Measurements from ENCODE around the gene B3GALNT2. TPM values are rescaled to one million over a fixed set of nuclear protein-coding genes. Genes with fewer than 3 reads are reported as not detected.
A peak's percentile ranks its signal among the peaks of the same experiment; 100 is the strongest.

The B3GALNT2 gene
- total RNA-seq, 4 donors from 2014 or later = 21.7 to 46.2 (median 26.1) TPM

DNA sequence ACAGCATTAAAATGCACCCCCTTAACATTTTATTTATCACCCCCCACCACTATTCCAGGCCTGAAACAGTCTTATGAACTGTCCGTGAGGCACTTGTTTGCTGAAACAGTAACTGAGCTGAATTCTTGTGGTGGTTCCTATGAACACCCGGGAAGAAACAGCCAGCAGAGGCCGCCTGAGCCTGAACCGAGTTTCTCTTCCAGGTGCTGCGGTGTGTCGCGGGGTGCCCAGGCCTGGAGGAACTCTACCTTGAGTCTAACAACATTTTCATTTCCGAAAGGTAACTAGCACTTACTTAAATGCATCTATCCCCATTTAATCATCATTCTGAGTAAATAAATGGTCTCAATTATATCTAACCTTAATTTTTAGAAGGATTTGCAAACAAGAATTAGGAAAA, 70.3 kb downstream of the B3GALNT2 start:
- H3K4me3 ChIP-seq (ENCODE audit: low read depth, poor library complexity, severe bottlenecking) = no peak overlapping the region
- intact Hi-C loops (cut with DNase I; ENCODE audit: low total_unique reads) = no loop called here
- TF ChIP-seq POLR2A (IDR thresholded peaks at IDR 0.05) = no peak
- TF ChIP-seq, protein P1, sequence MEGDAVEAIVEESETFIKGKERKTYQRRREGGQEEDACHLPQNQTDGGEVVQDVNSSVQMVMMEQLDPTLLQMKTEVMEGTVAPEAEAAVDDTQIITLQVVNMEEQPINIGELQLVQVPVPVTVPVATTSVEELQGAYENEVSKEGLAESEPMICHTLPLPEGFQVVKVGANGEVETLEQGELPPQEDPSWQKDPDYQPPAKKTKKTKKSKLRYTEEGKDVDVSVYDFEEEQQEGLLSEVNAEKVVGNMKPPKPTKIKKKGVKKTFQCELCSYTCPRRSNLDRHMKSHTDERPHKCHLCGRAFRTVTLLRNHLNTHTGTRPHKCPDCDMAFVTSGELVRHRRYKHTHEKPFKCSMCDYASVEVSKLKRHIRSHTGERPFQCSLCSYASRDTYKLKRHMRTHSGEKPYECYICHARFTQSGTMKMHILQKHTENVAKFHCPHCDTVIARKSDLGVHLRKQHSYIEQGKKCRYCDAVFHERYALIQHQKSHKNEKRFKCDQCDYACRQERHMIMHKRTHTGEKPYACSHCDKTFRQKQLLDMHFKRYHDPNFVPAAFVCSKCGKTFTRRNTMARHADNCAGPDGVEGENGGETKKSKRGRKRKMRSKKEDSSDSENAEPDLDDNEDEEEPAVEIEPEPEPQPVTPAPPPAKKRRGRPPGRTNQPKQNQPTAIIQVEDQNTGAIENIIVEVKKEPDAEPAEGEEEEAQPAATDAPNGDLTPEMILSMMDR (IDR thresholded peaks at IDR 0.05) = no peak
- DNase-seq (ENCODE audit: low spot score in 2 of 2) = no peak
- 91 to 93% methylated on average over 8 of the region's 8 CpGs for WGBS, 2 donors

DNA sequence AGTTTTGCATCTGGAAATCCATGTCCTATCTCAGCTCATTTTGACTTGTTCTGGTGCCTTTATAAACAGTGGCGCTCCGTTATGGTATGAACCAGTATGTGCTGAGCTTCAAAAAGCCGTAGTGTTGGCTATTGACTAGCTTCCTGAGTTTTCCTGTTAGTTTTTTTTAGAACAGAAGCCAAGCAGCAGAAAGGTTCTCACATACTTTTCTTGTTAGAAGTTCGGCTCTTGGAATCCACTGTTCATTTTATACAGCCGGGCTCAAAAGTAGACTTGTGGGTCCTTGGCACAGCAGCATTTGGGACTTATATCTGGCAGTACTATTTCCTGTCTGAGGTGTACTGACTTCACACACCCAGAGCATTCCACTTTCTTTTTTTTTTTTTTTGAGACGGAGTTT, 73.3 kb downstream of the B3GALNT2 start:
- no peak overlapping the region for H3K4me3 ChIP-seq (ENCODE audit: low read depth, poor library complexity, severe bottlenecking)
- intact Hi-C loops (cut with DNase I; ENCODE audit: low total_unique reads) = no loop called here
- TF ChIP-seq POLR2A (IDR thresholded peaks at IDR 0.05) = no peak
- TF ChIP-seq, protein P1 (IDR thresholded peaks at IDR 0.05) = no peak
- WGBS, 2 donors = 86 to 91% methylated on average over 6 of the region's 6 CpGs
- peak in 1 of 2 donors; percentile 20 for DNase-seq (ENCODE audit: low spot score in 2 of 2)

DNA sequence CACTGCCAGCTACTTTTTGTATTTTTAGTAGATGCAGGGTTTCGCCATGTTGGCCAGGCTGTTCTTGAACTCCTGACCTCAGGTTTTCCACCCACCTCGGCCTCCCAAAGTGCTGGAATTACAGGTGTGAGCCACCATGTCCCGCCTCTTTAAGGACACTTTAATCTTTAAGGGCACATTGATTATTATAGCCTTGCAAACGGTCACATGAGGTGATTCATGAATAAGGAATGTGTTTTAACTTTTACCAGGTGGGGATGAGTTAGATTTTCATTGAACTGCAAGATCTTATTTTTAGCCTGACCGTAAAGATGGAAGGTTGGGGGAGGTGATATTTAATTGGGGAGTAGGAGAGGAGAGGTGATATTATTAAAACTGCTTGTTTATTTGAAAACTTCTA, 75.1 kb downstream of the B3GALNT2 start:
- 75 to 79% methylated on average over 5 of the region's 5 CpGs for WGBS, 2 donors
- TF ChIP-seq, protein P1 (IDR thresholded peaks at IDR 0.05) = no peak
- TF ChIP-seq POLR2A (IDR thresholded peaks at IDR 0.05) = no peak
- DNase-seq (ENCODE audit: low spot score in 2 of 2) = no peak
- H3K4me3 ChIP-seq (ENCODE audit: low read depth, poor library complexity, severe bottlenecking) = no peak overlapping the region
- intact Hi-C loops (cut with DNase I; ENCODE audit: low total_unique reads) = no loop called here

DNA sequence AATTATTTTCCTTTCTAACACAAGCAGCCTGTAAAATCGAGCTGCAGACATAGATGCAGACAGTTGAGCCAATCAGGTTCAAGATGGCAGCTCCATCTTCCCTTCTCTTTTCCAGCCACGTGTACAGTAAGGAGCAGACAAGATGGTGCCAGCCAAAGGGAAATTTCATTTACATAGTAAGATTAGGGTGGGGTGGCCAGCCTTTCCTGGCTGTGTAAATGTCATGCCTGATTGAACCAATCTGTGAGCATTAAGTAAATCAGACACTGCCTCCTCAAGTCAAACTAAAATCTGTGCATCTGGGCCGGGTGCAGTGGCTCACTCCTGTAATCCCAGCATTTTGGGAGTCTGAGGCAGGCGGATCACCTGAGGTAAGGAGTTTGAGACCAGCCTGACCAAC, 76.8 kb downstream of the B3GALNT2 start:
- intact Hi-C loops (cut with DNase I; ENCODE audit: low total_unique reads) = no loop called here
- 63 to 72% methylated on average over 4 of the region's 4 CpGs for WGBS, 2 donors
- no peak for TF ChIP-seq POLR2A (IDR thresholded peaks at IDR 0.05)
- TF ChIP-seq, protein P1 (IDR thresholded peaks at IDR 0.05) = no peak
- H3K4me3 ChIP-seq (ENCODE audit: low read depth, poor library complexity, severe bottlenecking) = no peak overlapping the region
- DNase-seq (ENCODE audit: low spot score in 2 of 2) = peak in 1 of 2 donors; percentile 62

DNA sequence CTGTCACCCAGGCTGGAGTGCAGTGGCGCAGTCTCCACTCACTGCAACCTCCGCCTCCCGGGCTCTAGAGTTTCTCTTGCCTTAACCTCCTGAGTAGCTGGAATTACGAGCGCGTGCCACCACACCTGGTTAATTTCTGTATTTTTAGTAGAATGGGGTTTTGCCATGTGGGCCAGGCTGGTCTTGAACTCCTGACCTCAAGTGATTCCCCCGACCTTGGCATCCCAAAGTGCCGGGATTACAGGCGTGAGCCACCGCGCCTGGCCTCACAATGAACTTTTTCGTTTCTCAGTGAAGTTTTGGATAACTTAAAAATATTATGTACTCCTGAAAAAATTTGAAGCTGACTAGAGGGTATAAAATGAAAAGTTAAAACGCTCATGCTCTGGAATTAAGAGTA, 77.6 kb downstream of the B3GALNT2 start:
- peak in 1 of 2 donors; percentile 64 for DNase-seq (ENCODE audit: low spot score in 2 of 2)
- H3K4me3 ChIP-seq (ENCODE audit: low read depth, poor library complexity, severe bottlenecking) = no peak overlapping the region
- no peak for TF ChIP-seq POLR2A (IDR thresholded peaks at IDR 0.05)
- TF ChIP-seq, protein P1 (IDR thresholded peaks at IDR 0.05) = no peak
- intact Hi-C loops (cut with DNase I; ENCODE audit: low total_unique reads) = no loop called here
- WGBS, 2 donors = 93 to 95% methylated on average over 13 of the region's 13 CpGs

DNA sequence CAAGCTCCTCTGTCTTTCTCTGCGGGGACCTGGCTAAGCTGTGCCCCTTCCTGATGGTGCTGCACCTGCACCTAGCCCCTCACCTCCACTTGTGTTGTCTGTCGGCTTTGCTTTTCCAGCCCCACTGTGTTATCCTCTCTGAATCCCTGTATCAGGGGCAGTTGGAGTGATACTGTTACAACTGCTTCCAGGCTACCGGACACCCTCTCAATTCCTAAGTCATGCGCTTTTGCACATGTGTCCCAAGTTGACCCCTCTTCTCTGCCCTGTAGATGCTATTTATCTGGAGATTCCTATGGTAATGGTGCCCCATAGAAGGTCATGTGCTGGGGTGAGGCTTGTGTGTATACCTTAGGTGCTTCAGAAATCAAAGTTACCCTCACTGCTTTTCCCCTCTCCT, 78.1 kb downstream of the B3GALNT2 start:
- TF ChIP-seq, protein P1 (IDR thresholded peaks at IDR 0.05) = no peak
- no peak for TF ChIP-seq POLR2A (IDR thresholded peaks at IDR 0.05)
- intact Hi-C loops (cut with DNase I; ENCODE audit: low total_unique reads) = no loop called here
- H3K4me3 ChIP-seq (ENCODE audit: low read depth, poor library complexity, severe bottlenecking) = no peak overlapping the region
- 98 to 99% methylated on average over 4 of the region's 4 CpGs for WGBS, 2 donors
- peak in 1 of 2 donors; percentile 39 for DNase-seq (ENCODE audit: low spot score in 2 of 2)
